Measurements from ENCODE around the gene INKA1. TPM values are rescaled to one million over a fixed set of nuclear protein-coding genes. Genes with fewer than 3 reads are reported as not detected.

The INKA1 gene
- total RNA-seq, 1 experiment from 2014 or later = not detected

DNA sequence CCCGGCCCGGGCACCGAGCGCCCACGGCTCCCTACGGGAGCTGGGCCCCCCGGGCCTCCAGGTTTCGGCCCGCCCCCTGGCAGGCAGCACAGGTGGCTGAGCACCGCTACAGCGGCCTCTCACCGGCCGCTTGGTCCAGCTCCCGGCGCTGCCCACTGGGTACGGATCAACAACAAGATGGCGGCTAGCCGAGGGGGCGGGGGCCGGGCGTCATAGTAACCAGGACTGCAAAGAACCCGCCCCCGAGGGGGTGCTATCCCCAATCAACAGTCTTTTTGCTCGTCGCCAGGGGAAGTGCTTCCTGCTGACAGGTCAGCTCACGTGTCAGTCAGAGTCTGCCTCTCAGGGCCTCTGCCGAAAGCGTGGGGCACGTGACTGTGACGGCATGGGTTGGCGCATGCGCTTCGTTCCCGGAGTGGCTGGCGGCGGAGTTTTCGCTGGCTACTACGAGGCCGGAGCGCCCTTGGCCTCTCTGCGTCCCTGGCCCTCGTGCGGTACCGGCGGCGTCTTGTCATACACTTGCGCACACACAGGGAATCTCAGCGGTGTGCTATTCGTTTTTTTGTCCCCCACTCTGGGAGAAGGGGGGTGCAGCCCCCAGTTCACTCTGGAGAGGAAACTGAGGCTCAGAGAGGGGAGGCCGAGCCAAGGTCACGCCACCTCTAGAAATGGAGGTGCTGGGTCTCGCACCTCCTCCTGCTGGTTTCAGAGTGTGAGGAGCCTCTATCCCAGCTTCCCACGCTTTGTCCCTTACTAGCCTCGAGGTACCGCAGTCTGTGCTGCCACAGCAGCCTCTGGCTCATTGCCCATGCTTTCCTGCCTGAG lies 16.5 kb upstream of the INKA1 start, which contains the start of gene IP6K1:
TSS of gene IP6K1 (minus strand) at position 186 of the 825 bp plus-strand sequence. CDS start 38,502 bp downstream, outside the sequence.
- peak; percentile 99 for DNase-seq (ENCODE audit: low read depth)

DNA sequence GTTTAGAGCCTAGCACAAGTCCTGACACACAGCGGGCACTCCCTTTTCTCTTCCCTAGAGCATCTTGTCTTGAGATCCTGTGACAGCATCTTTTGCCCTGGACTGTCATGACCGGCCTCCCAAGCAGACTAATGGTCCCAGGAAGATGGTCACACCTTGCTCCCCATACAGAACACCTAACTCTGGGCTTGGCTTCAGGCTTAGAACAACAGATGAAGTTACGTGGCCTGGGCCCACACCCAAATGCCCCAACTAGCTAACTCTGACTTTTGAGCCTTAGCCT lies 15.9 kb upstream of the INKA1 start:
- DNase-seq (ENCODE audit: low read depth) = no peak

DNA sequence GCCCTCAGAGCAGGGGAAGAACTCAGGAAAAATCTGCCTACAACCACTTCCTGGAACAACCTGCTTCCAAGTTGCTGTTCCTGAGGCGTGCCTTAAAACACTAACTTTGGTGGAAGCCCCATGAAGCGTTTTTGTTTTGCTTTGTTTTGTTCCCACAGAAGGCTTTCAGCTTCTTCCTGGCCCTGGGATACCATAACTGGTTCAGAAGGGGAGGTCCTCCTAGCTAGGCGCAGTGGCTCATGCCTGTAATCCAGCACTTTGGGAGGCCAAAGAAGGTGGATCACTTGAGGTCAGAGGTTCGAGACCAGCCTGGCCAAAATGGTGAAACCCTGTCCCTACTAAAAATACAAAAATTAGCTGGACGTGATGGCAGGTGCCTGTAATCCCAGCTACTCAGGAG lies 15.5 kb upstream of the INKA1 start:
- DNase-seq (ENCODE audit: low read depth) = no peak

- no peak for DNase-seq (ENCODE audit: low read depth)
Measured at GRCh38 chr3:49788056-49788455, 15.0 kb upstream of the INKA1 start.

- peak; percentile 22 for DNase-seq (ENCODE audit: low read depth)
Measured at GRCh38 chr3:49790626-49791411, 12.2 kb upstream of the INKA1 start.

- DNase-seq (ENCODE audit: low read depth) = no peak
Measured at GRCh38 chr3:49791571-49791970, 11.5 kb upstream of the INKA1 start.

- no peak for DNase-seq (ENCODE audit: low read depth)
Measured at GRCh38 chr3:49792371-49793150, 10.5 kb upstream of the INKA1 start.

DNA sequence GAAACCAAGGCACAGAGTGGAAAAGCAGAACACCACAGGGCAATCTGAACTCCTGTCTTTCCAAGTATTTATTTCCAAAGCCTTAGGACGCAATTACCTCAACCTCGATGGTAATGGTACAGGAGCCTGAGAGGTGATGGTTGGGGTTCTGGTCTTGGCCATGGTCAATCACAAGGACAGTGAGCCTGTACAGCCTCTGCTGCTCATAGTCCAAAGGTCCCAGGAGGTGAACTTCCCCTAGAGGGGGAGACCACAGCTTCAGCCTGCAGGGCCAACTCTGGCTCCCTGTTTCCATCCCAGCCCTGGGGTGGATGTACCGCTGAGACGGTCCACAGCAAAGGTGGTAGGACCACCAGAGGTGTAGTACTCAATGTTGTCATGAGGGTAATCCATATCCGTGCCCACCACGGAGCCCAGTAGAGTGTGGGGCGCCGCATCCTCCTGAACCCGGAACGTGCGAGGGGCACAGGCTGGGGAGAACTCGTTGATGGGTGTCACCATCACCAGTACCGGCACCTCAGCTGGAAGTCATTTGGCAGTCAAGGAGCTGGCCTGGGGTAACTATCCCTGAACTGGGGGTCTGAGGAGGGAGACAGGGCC lies 9.5 kb upstream of the INKA1 start:
- DNase-seq (ENCODE audit: low read depth) = no peak

- DNase-seq (ENCODE audit: low read depth) = no peak
Measured at GRCh38 chr3:49794431-49794830, 8.6 kb upstream of the INKA1 start.

DNA sequence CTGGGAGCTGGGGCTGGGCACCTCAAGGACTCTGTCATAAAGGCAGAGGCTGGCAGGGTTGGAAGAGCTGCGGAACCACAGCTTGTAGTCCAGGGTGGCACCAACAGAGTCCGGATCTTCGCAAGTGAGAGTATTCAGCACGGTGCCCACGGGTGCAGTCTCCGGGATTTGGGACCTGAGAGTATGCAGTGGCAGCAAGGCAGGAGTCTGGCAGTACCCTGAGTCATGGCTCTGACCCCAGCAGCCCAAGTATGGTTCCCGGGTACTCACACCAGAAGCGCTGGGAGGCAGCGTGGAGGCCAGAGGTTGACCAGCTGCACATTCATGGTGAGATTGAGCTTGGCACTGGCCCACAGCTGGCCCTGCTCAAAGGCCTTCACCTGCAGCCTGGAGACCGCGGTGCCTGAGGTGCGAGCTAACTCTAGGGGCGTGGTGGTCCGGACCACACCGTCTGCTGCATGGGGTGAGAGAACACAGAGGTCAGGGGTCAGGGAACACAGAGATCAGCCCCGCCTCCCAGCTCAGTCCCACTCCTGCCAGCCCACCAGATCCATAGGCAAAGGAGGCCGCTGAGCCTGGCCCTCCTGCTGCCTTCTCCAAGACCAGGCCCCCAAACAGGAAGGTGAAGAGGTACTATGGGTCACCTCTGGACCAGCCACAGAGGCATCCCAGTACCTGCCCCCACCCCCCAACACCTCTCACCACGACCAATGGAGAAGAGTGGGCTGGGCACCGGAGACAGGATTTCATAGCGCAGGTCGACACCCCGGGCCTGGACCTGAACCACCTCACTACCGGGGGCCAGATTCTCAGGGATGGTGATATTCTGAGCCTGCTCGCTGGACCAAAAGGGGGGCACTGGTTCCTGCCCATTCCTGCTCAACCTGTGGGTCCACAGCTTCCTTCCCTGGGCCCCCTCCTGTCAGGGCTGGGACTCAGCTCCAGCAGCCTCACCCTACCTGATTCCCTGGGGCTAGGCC lies 7.8 kb upstream of the INKA1 start:
- DNase-seq (ENCODE audit: low read depth) = no peak

DNA sequence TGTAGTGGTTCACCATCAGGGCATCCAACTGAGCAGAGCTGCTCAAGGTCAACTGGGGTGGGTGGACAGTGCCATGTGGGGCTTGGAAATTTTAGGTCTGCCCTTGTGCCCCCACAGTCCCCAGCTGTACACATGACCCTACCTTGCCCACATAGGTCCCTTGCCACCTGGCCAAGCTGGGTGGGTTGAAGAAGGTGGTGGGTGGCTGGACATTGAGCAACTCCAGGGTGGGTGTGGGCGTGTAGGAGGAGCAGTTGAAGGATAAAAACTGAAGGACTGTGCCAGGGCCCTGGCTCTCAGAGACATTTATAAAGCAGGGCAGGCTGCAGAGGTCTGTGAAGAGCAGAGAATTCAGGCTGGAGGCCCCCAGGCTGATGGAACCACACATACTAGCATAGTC lies 4.0 kb upstream of the INKA1 start:
- DNase-seq (ENCODE audit: low read depth) = no peak

DNA sequence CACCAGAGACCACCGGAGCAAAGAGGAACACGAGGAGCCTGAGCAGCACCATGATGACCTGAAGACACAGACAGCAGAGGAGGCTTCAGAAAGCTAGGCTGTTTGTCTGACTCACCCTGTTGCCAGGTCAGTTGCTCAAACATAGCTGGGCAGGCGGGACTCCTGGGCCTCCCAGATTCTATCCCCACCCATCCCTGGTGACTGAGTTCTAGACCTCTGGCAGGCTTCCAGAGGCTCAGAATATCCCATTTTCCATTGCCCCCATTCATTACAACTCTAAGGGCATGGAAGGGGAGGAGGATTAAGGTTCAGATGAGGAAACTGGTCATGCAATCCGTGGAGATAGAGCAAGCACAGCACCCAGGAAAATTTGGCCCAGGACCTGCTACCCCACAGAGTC lies 3.3 kb upstream of the INKA1 start, which contains the start of gene CDHR4:
TSS of gene CDHR4 (minus strand) at position 113 of the 400 bp plus-strand sequence. CDS start at position 52, 61 bp downstream.
- DNase-seq (ENCODE audit: low read depth) = no peak

- DNase-seq (ENCODE audit: low read depth) = no peak
Measured at GRCh38 chr3:49801160-49801559, 1.9 kb upstream of the INKA1 start.

DNA sequence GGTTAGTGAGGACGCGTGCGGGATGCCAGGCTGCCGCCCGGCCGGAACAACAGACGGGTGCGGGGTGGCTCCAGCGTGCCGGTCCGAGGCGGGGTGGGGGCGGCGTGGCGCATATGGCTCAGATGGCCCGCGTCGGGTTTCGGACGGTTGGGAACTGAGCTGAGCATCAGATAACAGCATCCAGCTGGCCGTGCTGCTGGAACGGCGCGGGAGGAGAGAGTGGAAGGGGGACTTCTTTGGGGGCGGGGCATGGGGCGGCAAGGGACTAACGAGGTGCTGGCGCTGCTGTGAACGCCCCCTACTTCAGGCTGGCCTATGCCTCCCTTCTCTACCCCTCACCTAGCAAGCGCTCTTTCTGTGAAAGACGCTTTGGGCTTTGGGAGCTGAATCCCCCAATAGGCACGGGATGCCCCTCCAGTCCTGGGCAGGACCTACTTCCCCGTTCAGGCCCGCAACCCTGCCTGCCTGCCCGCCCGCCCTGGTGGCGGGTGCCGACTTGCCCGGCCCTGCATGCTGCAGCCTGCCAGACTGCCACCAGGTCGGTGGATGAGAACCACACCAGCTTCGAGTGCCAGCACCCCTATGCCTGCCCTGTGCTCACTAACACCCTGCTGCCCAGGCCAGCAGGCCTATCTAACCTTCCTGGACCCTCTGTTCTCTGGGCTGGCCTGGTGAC lies 542 bp downstream of the INKA1 start:
- DNase-seq (ENCODE audit: low read depth) = peak; percentile 14

GRCh38 chr3:49804141-49805041 lies 1.3 kb downstream of the INKA1 start:
- no peak for DNase-seq (ENCODE audit: low read depth)

- no peak for DNase-seq (ENCODE audit: low read depth)
Measured at GRCh38 chr3:49805367-49805782, 2.3 kb downstream of the INKA1 start.

- DNase-seq (ENCODE audit: low read depth) = no peak
Measured at GRCh38 chr3:49805897-49806701, 3.0 kb downstream of the INKA1 start.

DNA sequence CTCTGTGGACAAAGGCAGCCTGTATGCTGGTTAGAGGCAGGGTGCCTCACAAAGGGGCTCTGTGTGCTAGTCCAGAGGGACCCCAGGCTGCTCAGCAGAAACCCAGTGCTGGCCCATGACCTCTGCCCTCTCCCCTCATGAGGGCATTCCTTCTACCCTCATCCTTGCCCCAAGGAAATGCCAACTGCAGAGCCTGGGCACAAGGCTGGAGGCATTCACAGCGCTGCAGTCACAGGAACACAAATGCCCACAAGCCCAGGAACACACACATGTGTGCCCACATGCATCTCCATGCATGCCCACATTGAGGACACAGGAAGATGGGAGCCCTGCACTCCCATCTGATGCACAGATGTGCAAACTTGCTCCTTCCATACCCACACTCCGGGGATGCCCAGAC lies 3.8 kb downstream of the INKA1 start:
- no peak for DNase-seq (ENCODE audit: low read depth)

All from Daoy (cell line).